K562 (cell line): ENCODE results near the gene FGF22. TPM values are rescaled to one million over a fixed set of nuclear protein-coding genes. Genes with fewer than 3 reads are reported as not detected.

Experiments
- ATAC-seq: fragments of 200-7000 bp; cut with Tn5 transposase; 3 replicates; pipeline ENCODE4 v1.9.1; 2020; ENCODE audit warnings: moderate library complexity
- BruUV-seq: library from RNA; stranded (reverse); fragments of 400-500 nt; replicated peaks from 2 replicates; lab custom pipeline; 2021; lab: Mats Ljungman, UMichigan
- CTCF ChIA-PET: fragments of 300-600 bp; formaldehyde crosslinking; extraction: SDS; loops from one replicate; lab custom pipeline; 2021; ENCODE audit warnings: low intra/inter-chr PET ratio; lab: Yijun Ruan, JAX
- POLR2A ChIA-PET: fragments of 300-600, 350-650 bp; sonication (Branson Sonifier 250); formaldehyde crosslinking; extraction: SDS; loops from one replicate; lab custom pipeline; 2021; ENCODE audit warnings: antibody characterized with exemption, inconsistent platforms; lab: Yijun Ruan, JAX
- DNase-seq, 4 experiments: peaks; one replicate each; pipeline versions ENCODE4 v3.0.0 to v3.0.0-alpha.2; 2011 to 2018; ENCODE audit warnings: low spot score in 3 of 4, mixed read lengths in 3 of 4; ENCODE audit errors: extremely low read depth in 1 of 4
- FAIRE-seq: peaks from 2 replicates; lab custom pipeline; 2011; peaks lifted over from hg19 to GRCh38; lab: Jason Lieb, UNC
- H2AFZ ChIP-seq: 2 replicates; pipeline ENCODE4 v1.6.0; 2011; ENCODE audit warnings: low read depth, low read length, control low read depth, inconsistent platforms
- H3K27ac ChIP-seq: fragments of 200-600 bp; 3 replicates; pipeline ENCODE4 v1.8.0; 2011; ENCODE audit warnings: low read depth, mild to moderate bottlenecking, control low read depth, inconsistent platforms, low read length, moderate library complexity, mixed read lengths; ENCODE audit errors: extremely low read depth
- H3K27me3 ChIP-seq, 2 experiments: fragments of 300-600 bp in 1 of 2; 2 replicates in 1 of 2; 3 replicates in 1 of 2; pipeline versions ENCODE4 v1.6.0 to v1.8.0; 2011; ENCODE audit warnings: inconsistent platforms in 2 of 2, low read length in 2 of 2, mild to moderate bottlenecking in 1 of 2, mixed read lengths in 1 of 2, moderate library complexity in 1 of 2; ENCODE audit not compliant: control insufficient read depth in 2 of 2, insufficient read depth in 2 of 2
- H3K36me3 ChIP-seq: fragments of 300-600 bp; 3 replicates; pipeline ENCODE4 v1.8.0; 2011; ENCODE audit warnings: mild to moderate bottlenecking, low read length, inconsistent platforms; ENCODE audit not compliant: control insufficient read depth, insufficient read depth
- H3K4me1 ChIP-seq, 2 experiments: fragments of 200-600 bp in 1 of 2; replicated peaks in 1 of 2; 2 replicates in 1 of 2; 3 replicates in 1 of 2; pipeline versions ENCODE4 v1.5.1 to v1.8.0; 2011; ENCODE audit warnings: inconsistent platforms in 2 of 2, low read length in 2 of 2, mild to moderate bottlenecking in 1 of 2, mixed read lengths in 1 of 2, moderate library complexity in 1 of 2; ENCODE audit not compliant: control insufficient read depth in 2 of 2, insufficient read depth in 2 of 2
- H3K4me2 ChIP-seq: 2 replicates; pipeline ENCODE4 v1.6.1; 2011; ENCODE audit warnings: low read length, control low read depth, inconsistent platforms, mixed read lengths; ENCODE audit not compliant: insufficient read depth
- H3K4me3 ChIP-seq: fragments of 200-600 bp; sonication (generic), shearing (Covaris generic); 2 replicates; pipeline ENCODE4 v1.5.1; 2016; ENCODE audit warnings: control low read depth, inconsistent platforms
- H3K79me2 ChIP-seq: fragments of 200-600 bp; 3 replicates; pipeline ENCODE4 v1.8.0; 2011; ENCODE audit warnings: low read length, inconsistent platforms; ENCODE audit not compliant: control insufficient read depth, insufficient read depth
- H3K9ac ChIP-seq, 2 experiments: 2 replicates each; pipeline versions ENCODE4 v1.6.0 to v1.6.1; 2011; ENCODE audit warnings: low read depth in 2 of 2, low read length in 2 of 2, control low read depth in 1 of 2, inconsistent platforms in 1 of 2, mild to moderate bottlenecking in 1 of 2, mixed read lengths in 1 of 2; ENCODE audit not compliant: insufficient read depth in 1 of 2
- H3K9me1 ChIP-seq: one replicate; pipeline ENCODE4 v1.6.0; 2011; ENCODE audit warnings: inconsistent platforms, mild to moderate bottlenecking, low read length, moderate library complexity; ENCODE audit not compliant: control insufficient read depth, insufficient read depth
- H3K9me3 ChIP-seq: replicated peaks from 2 replicates; pipeline ENCODE4 v1.5.1; 2011; ENCODE audit warnings: low read depth, low read length, inconsistent platforms; ENCODE audit not compliant: control insufficient read depth, insufficient read depth
- H4K20me1 ChIP-seq: replicated peaks from 2 replicates; pipeline ENCODE4 v1.6.1; 2011; ENCODE audit warnings: low read length, inconsistent platforms, mixed read lengths; ENCODE audit not compliant: control insufficient read depth, insufficient read depth
- CBX1 ChIP-seq: sonication (generic); IDR thresholded peaks from 2 replicates; pipeline ENCODE4 v1.6.1; 2016; ENCODE audit warnings: antibody characterized with exemption, low read depth, mild to moderate bottlenecking
- CEBPG ChIP-seq, 3 experiments: fragments of 200-800 bp in 1 of 3; sonication (Bioruptor generic) in 1 of 3; sonication (generic) in 1 of 3; formaldehyde crosslinking in 1 of 3; IDR thresholded peaks in 2 of 3; conservative IDR thresholded peaks in 1 of 3; 2 replicates each; pipeline versions ENCODE4 v1.6.1 to v1.8.0; 2016 to 2022; ENCODE audit warnings: missing compliant biosample characterization in 2 of 3, missing genetic modification characterization in 2 of 3, mild to moderate bottlenecking in 1 of 3, missing genetic modification reagents in 1 of 3
- HNRNPL ChIP-seq: fragments of 200-400 bp; formaldehyde crosslinking; IDR thresholded peaks from 2 replicates; pipeline ENCODE4 v1.6.1; 2017; ENCODE audit warnings: low read depth, mild to moderate bottlenecking, low read length
- ILF3 ChIP-seq: fragments of 450-650 bp; IDR thresholded peaks from 2 replicates; pipeline ENCODE4 v1.6.1; 2018; ENCODE audit warnings: antibody characterized with exemption, mild to moderate bottlenecking, moderate library complexity, borderline replicate concordance
- IRF2 ChIP-seq: sonication (generic); formaldehyde crosslinking; IDR thresholded peaks from 2 replicates; pipeline ENCODE4 v1.8.1; 2022; ENCODE audit warnings: mild to moderate bottlenecking, missing genetic modification reagents
- MTA3 ChIP-seq: fragments of 450-650 bp; formaldehyde crosslinking; IDR thresholded peaks from 2 replicates; pipeline ENCODE4 v1.6.1; 2017; ENCODE audit warnings: mild to moderate bottlenecking, borderline replicate concordance
- NCOA1 ChIP-seq: fragments of 450-650 bp; IDR thresholded peaks from 2 replicates; pipeline ENCODE4 v1.6.1; 2016; ENCODE audit warnings: low read depth
- NFE2 ChIP-seq: IDR thresholded peaks from 2 replicates; pipeline ENCODE4 v1.6.1; 2014; ENCODE audit warnings: antibody characterized with exemption, low read depth
- NR1H2 ChIP-seq: sonication (generic); formaldehyde crosslinking; IDR thresholded peaks from 2 replicates; pipeline ENCODE4 v1.4.0; 2020; ENCODE audit warnings: mild to moderate bottlenecking, missing genetic modification reagents
- ZC3H8 ChIP-seq: fragments of 450-650 bp; IDR thresholded peaks from 2 replicates; pipeline ENCODE4 v1.6.1; 2017
- WGBS: fragments of 100-300 bp; shearing (Covaris generic); methylation state at CpG from one replicate; pipeline ENCODE4 v1.1.6; 2016; ENCODE audit warnings: low coverage, mixed read lengths; ENCODE audit not compliant: insufficient coverage; ENCODE audit errors: missing lambda C conversion rate; 5-methylcytosine and 5-hydroxymethylcytosine counted together
- in situ Hi-C: fragments of 300-500 bp; cut with MboI; formaldehyde crosslinking; loops from 4 replicates; pipeline ENCODE4 v1.15.0; 2018; ENCODE audit warnings: inconsistent platforms, mixed read lengths
- intact Hi-C: fragments of 100-400 bp; cut with micrococcal nuclease; formaldehyde crosslinking; loops from 2 replicates; pipeline ENCODE4 v1.14.2; 2022
- polyA plus RNA-seq, 8 experiments: library from polyadenylated mRNA; depleted of rRNA in 4 of 8; stranded (reverse) in 5 of 8; unstranded in 3 of 8; fragments of >200 nt; fragmentation: Nextera tagmentation in 2 of 8; fragmentation: Illumina TruSeq in 1 of 8; extraction: Ambion mirVana in 2 of 8; extraction: Trizol in 1 of 8; gene quantifications; 2 replicates each; pipeline versions ENCODE4 v1.2.1 to v1.2.3, GENCODE V29; 2011 to 2014; ENCODE audit warnings: inconsistent platforms in 1 of 8, missing spikeins in 1 of 8
- total RNA-seq, 7 experiments: library from RNA; depleted of rRNA in 6 of 7; stranded (reverse); fragments of >200 nt in 6 of 7; fragmentation: Illumina TruSeq in 2 of 7; extraction: Trizol in 2 of 7; gene quantifications; 2 replicates each; pipeline versions ENCODE4 v1.2.1 to v1.2.3, GENCODE V29; 2011 to 2021; ENCODE audit warnings: low replicate concordance in 1 of 7
- TF ChIP-seq, protein P1 (sequence below): sonication (generic); formaldehyde crosslinking; IDR thresholded peaks from 2 replicates; pipeline ENCODE4 v1.8.0; 2022; ENCODE audit warnings: missing genetic modification reagents, mild to moderate bottlenecking, moderate library complexity, borderline replicate concordance
- TF ChIP-seq, protein P2 (sequence below), 2 experiments: fragments of 150-350 bp in 1 of 2; IDR thresholded peaks; 2 replicates each; pipeline ENCODE4 v1.6.1; 2012 to 2016; ENCODE audit warnings: low read depth in 2 of 2, low read length in 2 of 2, mild to moderate bottlenecking in 1 of 2, moderate library complexity in 1 of 2

FGF22 gene
- total and polyA plus RNA-seq, 9 of the 15 experiments (the other 6 are each of a cell fraction or from before 2014, with no cell fraction given), result 0.14 to 2.2 (median 0.86) TPM; not detected in 4

DNA sequence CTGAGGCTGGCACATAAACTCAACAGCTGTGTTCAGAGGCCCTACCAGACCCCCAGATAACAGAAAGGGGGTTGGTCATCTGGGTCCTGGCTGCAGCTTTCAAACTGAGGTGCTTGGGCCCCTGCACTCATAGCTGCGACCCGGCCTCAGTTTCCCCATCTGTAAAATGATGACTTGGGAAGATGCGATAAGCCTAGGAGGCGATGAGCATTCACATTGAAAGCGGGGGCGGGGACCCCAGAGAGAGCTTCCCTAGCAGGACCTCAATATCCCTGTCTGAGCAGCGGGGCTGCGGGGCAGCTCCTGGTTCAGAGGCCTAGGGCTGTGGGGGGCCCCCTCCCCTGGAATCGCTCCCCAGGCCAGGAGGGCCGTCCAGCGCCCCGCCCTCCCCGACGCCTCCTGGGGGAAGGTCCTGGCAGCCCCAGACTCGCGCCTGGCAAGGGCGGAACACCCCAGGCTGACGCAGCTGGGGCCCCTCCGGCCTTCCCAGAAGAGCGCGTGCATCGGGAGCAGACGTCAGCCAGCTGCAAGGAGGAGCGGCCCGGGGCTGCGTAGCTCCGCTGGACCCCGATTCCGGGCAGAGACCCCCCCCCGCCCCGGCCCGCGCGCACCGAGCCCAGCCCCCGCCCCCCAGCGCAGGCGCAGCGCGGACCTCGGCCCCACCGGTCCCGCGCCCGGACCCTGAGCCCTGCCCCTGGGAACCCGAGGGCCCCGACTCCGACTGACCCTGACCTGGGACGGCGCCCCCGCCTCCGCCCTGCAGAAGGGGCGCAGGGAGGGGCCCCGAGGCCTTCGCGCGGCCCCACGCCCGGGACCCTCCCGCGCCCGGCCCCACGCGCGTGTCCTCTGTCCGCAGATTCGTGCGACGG is 40.0 kb downstream of the FGF22 start (continued):
- TF ChIP-seq CBX1 (peak; percentile 29; the same call in 1 of the 2 replicates), HNRNPL (0 out of 2 replicates have a peak, but pooled peaks have one; percentile 8), ZC3H8 (no peak), NFE2 (0 out of 2 replicates have a peak, but pooled peaks have one; percentile 2), ILF3 (peak; percentile 89; the same call in 1 of the 2 replicates)
- TF ChIP-seq, protein P1, sequence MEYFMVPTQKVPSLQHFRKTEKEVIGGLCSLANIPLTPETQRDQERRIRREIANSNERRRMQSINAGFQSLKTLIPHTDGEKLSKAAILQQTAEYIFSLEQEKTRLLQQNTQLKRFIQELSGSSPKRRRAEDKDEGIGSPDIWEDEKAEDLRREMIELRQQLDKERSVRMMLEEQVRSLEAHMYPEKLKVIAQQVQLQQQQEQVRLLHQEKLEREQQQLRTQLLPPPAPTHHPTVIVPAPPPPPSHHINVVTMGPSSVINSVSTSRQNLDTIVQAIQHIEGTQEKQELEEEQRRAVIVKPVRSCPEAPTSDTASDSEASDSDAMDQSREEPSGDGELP (CRISPR knock-in tag), result peak; percentile 49; the same call in 1 of the 2 replicates
- TF ChIP-seq, all 486 proteins: peak for 41

DNA sequence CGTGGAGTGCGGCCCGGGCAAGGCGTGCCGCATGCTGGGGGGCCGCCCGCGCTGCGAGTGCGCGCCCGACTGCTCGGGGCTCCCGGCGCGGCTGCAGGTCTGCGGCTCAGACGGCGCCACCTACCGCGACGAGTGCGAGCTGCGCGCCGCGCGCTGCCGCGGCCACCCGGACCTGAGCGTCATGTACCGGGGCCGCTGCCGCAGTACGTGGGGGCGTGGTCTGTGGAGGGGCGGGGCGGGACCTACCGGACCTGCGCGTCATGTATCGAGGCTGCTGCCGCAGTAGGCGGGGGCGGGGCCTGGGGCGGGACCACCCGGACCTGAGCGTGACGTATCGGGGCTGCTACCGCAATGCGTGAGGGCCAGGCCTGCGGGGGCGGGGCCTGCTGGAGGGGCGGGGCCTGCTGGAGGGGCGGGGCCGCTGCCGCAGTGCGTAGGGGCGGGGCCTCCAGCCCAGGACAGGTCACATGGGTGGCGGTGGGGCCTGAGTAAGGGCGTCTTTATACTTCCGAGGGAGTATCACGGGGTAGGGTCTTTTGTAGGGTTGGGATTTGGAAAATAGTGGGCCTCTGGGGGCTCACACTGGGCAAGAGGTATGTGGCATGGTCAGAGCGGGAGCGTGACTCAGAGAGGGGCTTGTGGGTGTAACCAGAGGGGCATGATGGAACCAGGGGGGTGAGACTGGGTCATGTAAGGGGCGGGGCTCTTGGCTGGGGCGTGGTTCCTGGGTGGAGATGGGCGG is 40.8 kb downstream of the FGF22 start:
- Histone ChIP-seq H3K4me1 (peaks cover 5 to 73% of the 10 kb centered on the region in 2 experiments), H4K20me1 (no peaks in the 10 kb centered on the region), H3K9me1 (peaks cover 10% of the 10 kb centered on the region), H3K4me2 (peak overlapping the region; percentile 80), H3K36me3 (no peaks in the 10 kb centered on the region), H3K4me3 (peak overlapping the region; percentile 94), H2AFZ (peak overlapping the region; percentile 92), H3K9me3 (no peaks in the 10 kb centered on the region), H3K27me3 (no peaks in the 10 kb centered on the region; a peak in 1 of 5 replicates), H3K27ac (peak overlapping the region; percentile 94), H3K79me2 (peaks cover 8% of the 10 kb centered on the region), H3K9ac (peak overlapping the region; percentile 82 to 97)
- WGBS, result 1% methylated on average over 44 of the region's 70 CpGs
- ChIA-PET CTCF (no interaction called here), POLR2A (interaction anchor here (0.7 to 1.3 kb wide), 8 partner anchors 11 to 311 kb away, joined by 3 to 8 read pairs (median 4); partner anchors contain the start of gene RNF126)
- intact Hi-C loops (loop anchor here (1.0 kb wide), 1 partner anchor 23 kb away; no protein-coding TSS in a partner anchor), in situ Hi-C loops (no loop called here)
- DNase-seq (peak; percentile 94 to 98 (median 97)), FAIRE-seq (no peak), ATAC-seq (peak; percentile 88)
- no TSS peak for BruUV-seq
- no peak for TF ChIP-seq IRF2 (CRISPR knock-in tag)
- TF ChIP-seq NCOA1, result peak; percentile 38; the same call in 1 of the 2 replicates
- TF ChIP-seq, protein P2, sequence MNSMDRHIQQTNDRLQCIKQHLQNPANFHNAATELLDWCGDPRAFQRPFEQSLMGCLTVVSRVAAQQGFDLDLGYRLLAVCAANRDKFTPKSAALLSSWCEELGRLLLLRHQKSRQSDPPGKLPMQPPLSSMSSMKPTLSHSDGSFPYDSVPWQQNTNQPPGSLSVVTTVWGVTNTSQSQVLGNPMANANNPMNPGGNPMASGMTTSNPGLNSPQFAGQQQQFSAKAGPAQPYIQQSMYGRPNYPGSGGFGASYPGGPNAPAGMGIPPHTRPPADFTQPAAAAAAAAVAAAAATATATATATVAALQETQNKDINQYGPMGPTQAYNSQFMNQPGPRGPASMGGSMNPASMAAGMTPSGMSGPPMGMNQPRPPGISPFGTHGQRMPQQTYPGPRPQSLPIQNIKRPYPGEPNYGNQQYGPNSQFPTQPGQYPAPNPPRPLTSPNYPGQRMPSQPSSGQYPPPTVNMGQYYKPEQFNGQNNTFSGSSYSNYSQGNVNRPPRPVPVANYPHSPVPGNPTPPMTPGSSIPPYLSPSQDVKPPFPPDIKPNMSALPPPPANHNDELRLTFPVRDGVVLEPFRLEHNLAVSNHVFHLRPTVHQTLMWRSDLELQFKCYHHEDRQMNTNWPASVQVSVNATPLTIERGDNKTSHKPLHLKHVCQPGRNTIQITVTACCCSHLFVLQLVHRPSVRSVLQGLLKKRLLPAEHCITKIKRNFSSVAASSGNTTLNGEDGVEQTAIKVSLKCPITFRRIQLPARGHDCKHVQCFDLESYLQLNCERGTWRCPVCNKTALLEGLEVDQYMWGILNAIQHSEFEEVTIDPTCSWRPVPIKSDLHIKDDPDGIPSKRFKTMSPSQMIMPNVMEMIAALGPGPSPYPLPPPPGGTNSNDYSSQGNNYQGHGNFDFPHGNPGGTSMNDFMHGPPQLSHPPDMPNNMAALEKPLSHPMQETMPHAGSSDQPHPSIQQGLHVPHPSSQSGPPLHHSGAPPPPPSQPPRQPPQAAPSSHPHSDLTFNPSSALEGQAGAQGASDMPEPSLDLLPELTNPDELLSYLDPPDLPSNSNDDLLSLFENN (IDR thresholded peaks at IDR 0.05; ENCODE audit: low read depth in 2 of 2, low read length in 2 of 2), result peak in 1 of 2 experiments; percentile 37; a peak in 1 of 4 replicates
- no peak for TF ChIP-seq NR1H2
- no peak for TF ChIP-seq CEBPG (CRISPR knock-in tag; IDR thresholded peaks at IDR 0.05)
- no peak for TF ChIP-seq CEBPG (tag; conservative IDR thresholded peaks at IDR 0.05 in 1 of 2, IDR thresholded peaks at IDR 0.05 in 1 of 2)
- peak; percentile 47 for TF ChIP-seq MTA3
